HG03039 (cell line): ENCODE measurements around the gene PADI6.
"Not testable (repeated sequence)": the region's sequence is repeated elsewhere in the genome, so short reads cannot be mapped to it uniquely, and the experiment has no call there.

ENCODE experiments used
- ATAC-seq: cut with Tn5 transposase; IDR thresholded peaks from one replicate; pipeline ENCODE4 v1.9.1; 2021; ENCODE audit warnings: mild to moderate bottlenecking, moderate library complexity; ENCODE audit not compliant: unreplicated experiment

PADI6 gene

DNA sequence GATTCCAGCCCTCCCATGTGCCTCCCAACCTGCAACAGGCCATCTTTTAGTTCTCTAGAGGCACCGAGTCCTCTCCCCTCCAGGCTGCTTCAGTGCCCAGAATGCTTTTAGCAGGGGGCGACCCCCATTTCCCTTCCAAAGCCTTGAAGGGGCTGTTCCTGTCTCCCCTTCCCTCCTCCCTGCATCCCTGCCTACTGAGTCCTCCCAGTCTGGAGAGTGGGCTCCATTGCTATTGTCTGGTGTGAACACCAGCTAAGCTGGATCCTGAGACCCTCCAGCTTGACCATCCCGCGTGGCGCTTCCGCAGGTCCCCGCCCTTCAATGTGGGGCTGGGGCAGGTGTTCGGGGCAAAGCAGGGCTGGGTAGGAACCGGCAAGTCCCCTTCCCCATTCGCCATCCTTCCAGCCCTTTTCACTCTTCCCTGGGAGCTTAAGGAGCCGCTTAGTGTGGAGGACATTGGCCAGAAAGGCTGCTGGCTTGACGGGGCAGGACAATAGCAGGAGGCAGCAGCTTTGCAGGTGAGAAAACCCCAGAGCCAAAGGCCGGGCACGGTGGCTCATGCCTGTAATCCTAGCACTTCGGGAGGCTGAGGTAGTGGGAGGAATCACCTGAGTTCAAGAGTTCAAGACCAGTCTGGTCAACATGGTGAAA is 32.2 kb downstream of the PADI6 start:
- ATAC-seq: no peak

GRCh38 chr1:17404820-17405219 is 32.8 kb downstream of the PADI6 start:
- no peak for ATAC-seq

DNA sequence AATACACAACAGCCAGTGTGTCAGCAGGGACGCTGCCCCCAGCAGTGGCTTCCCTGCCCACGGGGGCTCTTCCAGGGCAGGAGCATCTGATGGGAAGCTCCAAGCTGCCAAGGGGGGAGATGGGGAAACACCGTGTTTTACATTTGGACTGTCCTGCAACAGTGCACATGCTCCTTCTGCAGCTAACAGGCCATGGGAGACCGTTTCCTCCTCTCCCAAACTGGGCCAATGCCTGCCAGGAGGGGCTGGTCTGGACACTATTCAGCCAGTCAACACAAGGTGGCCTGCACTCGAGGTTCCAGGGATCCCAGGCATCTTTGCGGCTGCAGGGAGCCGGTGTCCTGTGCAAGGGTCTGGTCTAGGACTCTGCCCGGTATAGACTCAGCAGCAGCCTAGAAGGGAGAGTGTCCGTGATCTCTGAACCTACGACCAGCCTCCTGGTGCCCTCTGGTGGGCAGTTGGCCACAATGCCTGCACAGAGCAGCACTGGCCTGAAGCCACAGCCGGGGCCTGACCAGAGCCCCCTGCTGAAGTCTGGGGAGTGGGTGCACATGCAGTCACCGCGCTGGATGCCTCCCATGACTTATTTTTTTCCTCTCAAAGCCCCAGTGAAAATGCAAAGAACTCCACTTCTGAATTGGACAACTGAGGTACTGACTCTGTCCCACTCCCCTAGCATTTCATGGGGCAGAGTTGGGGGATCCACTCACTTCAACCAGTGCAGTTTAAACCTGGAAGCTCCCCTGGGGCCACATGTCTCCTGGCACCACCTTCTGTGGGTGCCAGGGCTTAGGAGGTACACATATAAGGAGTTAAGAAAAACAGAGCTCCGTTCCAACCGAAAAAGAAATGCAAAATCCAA is 34.1 kb downstream of the PADI6 start:
- ATAC-seq: no peak

GRCh38 chr1:17406760-17407475 is 34.9 kb downstream of the PADI6 start:
- ATAC-seq: not testable (repeated sequence)

DNA sequence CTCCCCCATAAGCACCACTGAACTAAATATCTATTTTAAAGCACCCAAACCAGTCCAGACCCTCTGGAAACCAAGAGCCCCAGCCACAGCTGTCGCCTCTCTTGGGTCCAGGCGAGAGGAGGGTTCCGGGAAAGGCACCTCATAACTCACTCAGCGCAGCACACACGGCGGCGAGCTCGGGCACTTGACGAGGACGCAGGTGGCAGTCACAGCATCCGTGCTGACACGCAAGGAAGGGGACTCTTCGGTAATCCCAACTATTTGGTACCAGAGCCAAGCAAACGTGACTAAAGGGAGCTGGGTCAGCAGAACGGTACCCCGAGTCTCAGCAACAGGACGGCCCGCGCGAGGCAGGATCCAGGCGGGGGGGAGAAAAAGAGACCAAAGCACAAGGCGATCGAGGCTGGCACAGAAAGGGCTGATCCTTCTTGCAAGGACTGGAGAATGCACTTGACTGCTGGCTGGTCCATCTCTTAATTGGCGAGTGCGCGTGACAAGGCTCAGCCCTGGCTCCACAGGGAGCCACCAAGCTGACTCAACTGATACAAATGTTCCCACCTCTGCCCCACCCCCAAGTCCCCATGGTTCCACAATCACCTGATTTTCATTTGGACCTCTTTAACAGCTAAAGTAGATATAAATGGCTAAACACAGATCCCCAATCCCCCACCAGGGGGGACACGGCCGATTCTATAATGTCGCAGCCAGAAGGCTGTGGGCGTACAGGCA is 36.0 kb downstream of the PADI6 start:
- not testable (repeated sequence) for ATAC-seq

DNA sequence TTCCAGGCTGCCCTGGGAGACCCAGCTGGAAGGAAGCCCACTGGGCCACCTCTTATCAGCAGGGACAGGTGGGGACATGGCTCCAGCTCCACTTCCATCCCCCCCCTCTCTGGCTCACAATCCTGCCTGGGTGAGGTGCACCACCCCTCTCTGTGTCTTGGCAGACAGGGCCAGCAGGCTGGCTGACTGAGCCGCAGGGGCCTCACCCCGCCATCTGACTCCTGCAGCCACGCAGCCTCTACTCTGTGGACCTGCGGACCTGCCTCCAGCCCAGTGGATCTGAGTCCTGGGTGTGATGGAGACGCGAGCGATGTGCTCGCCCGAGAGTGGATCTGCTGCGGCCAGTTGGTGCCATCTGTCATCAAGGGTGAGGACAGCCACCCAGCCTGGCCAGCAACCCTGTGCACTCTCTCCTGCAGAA is 37.4 kb downstream of the PADI6 start:
- ATAC-seq: no peak

GRCh38 chr1:17412093-17412870 is 40.3 kb downstream of the PADI6 start:
- no peak for ATAC-seq

GRCh38 chr1:17414022-17414421 is 42.0 kb downstream of the PADI6 start:
- ATAC-seq: no peak

GRCh38 chr1:17416389-17416788 is 44.4 kb downstream of the PADI6 start:
- ATAC-seq: no peak

DNA sequence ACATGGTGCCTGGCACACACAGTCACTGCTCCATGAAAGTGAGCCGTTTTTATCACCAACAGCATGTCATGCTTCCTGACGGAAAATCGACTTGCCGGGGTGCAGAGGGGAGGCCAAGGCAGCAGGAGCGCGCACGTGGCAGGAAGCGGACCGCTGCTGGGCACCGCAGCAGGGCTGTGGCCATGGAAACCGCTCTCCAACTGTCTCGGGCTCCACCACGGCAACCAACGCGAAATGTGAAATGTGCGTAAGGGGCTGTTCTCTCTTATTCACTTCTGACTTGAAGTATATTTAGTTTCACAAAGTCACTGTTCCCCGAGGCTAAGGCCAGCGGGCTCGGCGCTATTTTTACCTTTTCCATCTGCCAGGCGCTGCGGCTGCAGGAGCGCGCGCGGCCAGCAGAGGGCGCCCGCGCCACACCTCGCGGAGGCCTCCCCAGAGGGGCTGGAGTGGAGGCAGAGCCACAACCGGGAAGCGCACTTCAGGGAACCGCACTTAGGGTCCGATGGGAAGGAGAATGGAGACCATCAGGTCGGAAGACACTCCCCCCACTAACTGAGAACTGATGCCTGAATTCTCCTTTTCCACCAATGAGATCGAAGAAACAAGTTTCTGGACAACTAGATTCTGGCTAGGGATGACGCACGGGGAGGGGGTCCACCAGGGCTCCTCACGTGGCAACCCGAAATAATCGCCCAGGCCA is 47.8 kb downstream of the PADI6 start:
- ATAC-seq: no peak

- no peak for ATAC-seq
Measured at GRCh38 chr1:17420391-17420918, 48.5 kb downstream of the PADI6 start.

DNA sequence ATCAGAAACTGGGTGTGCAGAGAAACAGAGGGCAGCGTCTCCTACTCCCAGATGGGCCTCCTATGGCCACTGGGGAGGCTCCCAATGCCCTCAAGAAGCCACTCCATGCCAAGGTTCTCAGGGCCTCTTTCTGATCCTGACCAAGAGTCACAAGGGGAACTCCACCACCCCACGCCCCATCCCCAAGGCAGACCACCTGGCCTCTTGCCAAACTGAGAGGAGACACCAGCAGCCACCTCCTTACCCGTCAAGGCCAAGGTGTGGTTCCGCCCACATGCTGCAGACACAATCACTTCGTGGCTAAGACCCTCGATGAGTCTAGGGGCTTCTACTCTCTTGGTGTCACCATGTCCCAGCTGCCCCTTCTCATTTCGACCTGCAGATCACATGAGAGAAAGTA is 50.5 kb downstream of the PADI6 start:
- no peak for ATAC-seq

DNA sequence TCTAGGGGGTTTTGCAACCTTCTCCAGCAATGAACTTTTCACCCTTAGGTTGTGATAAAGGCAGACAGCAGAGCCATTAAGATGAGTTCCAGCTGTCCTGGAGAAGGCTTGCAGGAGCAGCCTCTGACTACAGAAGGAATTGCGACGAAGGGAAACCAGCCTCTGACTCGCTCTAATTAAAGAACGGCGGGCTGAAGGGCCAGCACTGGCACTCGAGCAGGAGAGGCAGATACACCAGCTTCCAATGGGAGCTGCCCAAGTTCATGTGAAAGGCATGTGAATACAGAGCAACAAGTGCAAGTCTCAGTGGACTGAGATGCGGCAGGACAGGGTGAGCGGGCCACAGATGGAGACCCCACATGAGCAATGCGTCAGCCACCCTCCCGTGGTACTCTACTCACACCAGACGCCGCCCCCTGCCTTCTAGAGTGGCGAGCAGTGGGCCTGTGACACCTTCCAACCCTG is 51.8 kb downstream of the PADI6 start:
- ATAC-seq: no peak

DNA sequence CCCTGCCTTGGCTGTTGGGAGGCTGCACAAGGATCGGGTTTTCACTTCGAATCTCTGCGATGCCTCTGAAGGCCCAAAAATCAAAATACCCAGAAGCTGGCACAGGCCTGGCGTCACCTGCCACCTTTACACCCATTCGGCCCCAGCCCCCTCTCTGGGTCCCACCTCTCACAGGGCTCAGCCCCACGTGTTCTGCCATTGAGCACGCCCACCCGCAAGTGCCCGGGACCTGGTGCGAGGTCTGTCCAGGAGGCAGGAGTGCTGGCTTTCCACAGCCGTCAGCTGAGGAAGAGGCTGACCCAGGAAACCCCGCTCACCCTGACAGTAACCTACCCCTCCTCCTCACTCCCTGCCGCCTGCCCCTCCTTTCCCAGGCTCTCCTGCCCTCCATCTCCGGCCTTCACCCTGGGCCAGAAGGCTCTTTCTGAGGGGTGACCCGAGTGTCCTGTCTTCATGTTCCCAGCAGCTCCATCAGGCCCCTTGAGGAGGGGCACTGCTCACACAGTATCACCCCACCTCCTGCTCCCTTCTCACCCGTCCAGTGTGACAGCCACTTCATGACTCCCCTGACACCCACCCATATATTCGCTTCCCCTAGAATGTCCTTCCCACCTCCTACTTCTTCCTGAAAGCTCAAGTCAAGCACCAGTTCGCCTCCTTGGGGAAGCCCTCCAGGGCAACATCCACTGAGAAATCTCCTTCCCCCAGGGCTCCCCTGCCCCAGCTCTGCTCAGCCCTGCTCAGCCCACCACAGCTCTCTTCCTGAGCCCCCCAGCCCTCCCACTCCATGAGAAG is 54.0 kb downstream of the PADI6 start:
- ATAC-seq: no peak

GRCh38 chr1:17427696-17428660 is 56.0 kb downstream of the PADI6 start:
- ATAC-seq: no peak

- no peak for ATAC-seq
Measured at GRCh38 chr1:17429183-17429582, 57.2 kb downstream of the PADI6 start.

- ATAC-seq: no peak
Measured at GRCh38 chr1:17432412-17432811, 60.4 kb downstream of the PADI6 start.
